HEK293 (cell line): ENCODE measurements around the gene GFOD1.

Source experiments
- CTCF ChIA-PET: fragments of 350-600 bp; formaldehyde crosslinking; extraction: SDS; loops from one replicate; lab custom pipeline; 2021; ENCODE audit warnings: antibody characterized with exemption; lab: Yijun Ruan, JAX
- POLR2A ChIA-PET: fragments of 300-600 bp; formaldehyde crosslinking; extraction: SDS; loops from one replicate; lab custom pipeline; 2020; ENCODE audit warnings: antibody characterized with exemption, inconsistent platforms; lab: Yijun Ruan, JAX
- H3K27ac ChIP-seq: fragments of 200-500 bp; sonication (Bioruptor generic); 2 replicates; pipeline ENCODE4 v1.5.1; 2014; ENCODE audit warnings: low read depth, low read length, control low read depth, inconsistent platforms; ENCODE audit errors: extremely low read depth
- H3K36me3 ChIP-seq, 2 experiments: fragments of 200-500 bp in 1 of 2; sonication (Bioruptor generic) in 1 of 2; 1 replicate in 1 of 2; 2 replicates in 1 of 2; pipeline ENCODE4 v1.5.1; 2014 to 2017; ENCODE audit warnings: inconsistent platforms in 2 of 2, low read length in 2 of 2; ENCODE audit not compliant: control insufficient read depth in 2 of 2, insufficient read depth in 1 of 2
- H3K4me1 ChIP-seq: fragments of 200-500 bp; sonication (Bioruptor generic); 2 replicates; pipeline ENCODE4 v1.5.1; 2014; ENCODE audit warnings: mild to moderate bottlenecking, low read length, inconsistent platforms; ENCODE audit not compliant: control insufficient read depth, insufficient read depth
- H3K4me3 ChIP-seq: 2 replicates; pipeline ENCODE4 v1.5.1; 2011; ENCODE audit warnings: low read depth, mild to moderate bottlenecking, control low read depth, low read length, moderate library complexity
- H3K9me3 ChIP-seq: fragments of 200-500 bp; sonication (Bioruptor generic); 2 replicates; pipeline ENCODE4 v1.5.1; 2014; ENCODE audit warnings: low read depth, low read length, inconsistent platforms; ENCODE audit not compliant: control insufficient read depth, insufficient read depth
- BCL6B ChIP-seq: fragments of 450-650 bp; formaldehyde crosslinking; IDR thresholded peaks from 2 replicates; pipeline ENCODE4 v1.5.1; 2017; ENCODE audit warnings: missing biosample characterization, missing genetic modification characterization
- EGR2 ChIP-seq: fragments of 450-650 bp; formaldehyde crosslinking; IDR thresholded peaks from 2 replicates; pipeline ENCODE4 v1.5.1; 2016; ENCODE audit warnings: low read depth, missing biosample characterization, missing genetic modification characterization
- GLI4 ChIP-seq: fragments of 450-650 bp; formaldehyde crosslinking; IDR thresholded peaks from 2 replicates; pipeline ENCODE4 v1.5.1; 2016; ENCODE audit warnings: missing biosample characterization, missing genetic modification characterization
- GLIS1 ChIP-seq: fragments of 450-650 bp; formaldehyde crosslinking; IDR thresholded peaks from 2 replicates; pipeline ENCODE4 v1.5.1; 2016; ENCODE audit warnings: missing biosample characterization, missing genetic modification characterization
- OVOL3 ChIP-seq: fragments of 450-650 bp; formaldehyde crosslinking; IDR thresholded peaks from 2 replicates; pipeline ENCODE4 v1.5.1; 2016; ENCODE audit warnings: missing biosample characterization, missing genetic modification characterization
- PBX3 ChIP-seq: sonication (generic); formaldehyde crosslinking; IDR thresholded peaks from 2 replicates; pipeline ENCODE4 v1.8.1; 2022; ENCODE audit warnings: mild to moderate bottlenecking, moderate library complexity, missing genetic modification reagents
- SP3 ChIP-seq: fragments of 450-650 bp; formaldehyde crosslinking; IDR thresholded peaks from 2 replicates; pipeline ENCODE4 v1.5.1; 2016; ENCODE audit warnings: missing biosample characterization, missing genetic modification characterization
- ZFHX2 ChIP-seq: fragments of 450-650 bp; formaldehyde crosslinking; conservative IDR thresholded peaks from 2 replicates; pipeline ENCODE4 v1.5.1; 2016; ENCODE audit warnings: missing biosample characterization, missing genetic modification characterization
- ZNF146 ChIP-seq: fragments of 450-650 bp; formaldehyde crosslinking; IDR thresholded peaks from 2 replicates; pipeline ENCODE4 v1.5.1; 2016; ENCODE audit warnings: missing biosample characterization, missing genetic modification characterization
- ZNF23 ChIP-seq: fragments of 450-650 bp; formaldehyde crosslinking; IDR thresholded peaks from 2 replicates; pipeline ENCODE4 v1.5.1; 2016; ENCODE audit warnings: missing biosample characterization, missing genetic modification characterization, borderline replicate concordance
- ZNF335 ChIP-seq: fragments of 450-650 bp; formaldehyde crosslinking; conservative IDR thresholded peaks from 2 replicates; pipeline ENCODE4 v1.5.1; 2016; ENCODE audit warnings: missing biosample characterization, missing genetic modification characterization
- ZNF416 ChIP-seq: fragments of 450-650 bp; formaldehyde crosslinking; IDR thresholded peaks from 2 replicates; pipeline ENCODE4 v1.5.1; 2016; ENCODE audit warnings: missing biosample characterization, missing genetic modification characterization
- ZNF426 ChIP-seq: fragments of 450-650 bp; formaldehyde crosslinking; IDR thresholded peaks from 2 replicates; pipeline ENCODE4 v1.5.1; 2017; ENCODE audit warnings: missing biosample characterization, missing genetic modification characterization, mild to moderate bottlenecking, inconsistent platforms, moderate library complexity
- ZNF449 ChIP-seq: fragments of 450-650 bp; formaldehyde crosslinking; IDR thresholded peaks from 2 replicates; pipeline ENCODE4 v1.5.1; 2017; ENCODE audit warnings: missing biosample characterization, mild to moderate bottlenecking, missing genetic modification characterization, moderate library complexity
- ZNF596 ChIP-seq: fragments of 450-650 bp; IDR thresholded peaks from 2 replicates; pipeline ENCODE4 v1.5.0; 2018; ENCODE audit warnings: missing biosample characterization, mild to moderate bottlenecking, missing genetic modification characterization, moderate library complexity
- ZNF639 ChIP-seq: fragments of 450-650 bp; formaldehyde crosslinking; IDR thresholded peaks from 2 replicates; pipeline ENCODE4 v1.5.1; 2016; ENCODE audit warnings: missing biosample characterization, missing genetic modification characterization
- ZSCAN23 ChIP-seq: fragments of 450-650 bp; formaldehyde crosslinking; IDR thresholded peaks from 2 replicates; pipeline ENCODE4 v1.5.1; 2016; ENCODE audit warnings: missing biosample characterization, missing genetic modification characterization
- TF ChIP-seq, protein P1 (sequence below): fragments of 450-650 bp; formaldehyde crosslinking; IDR thresholded peaks from 2 replicates; pipeline ENCODE4 v1.5.1; 2016; ENCODE audit warnings: missing biosample characterization, missing genetic modification characterization
- TF ChIP-seq, protein P2 (sequence below): fragments of 450-650 bp; formaldehyde crosslinking; optimal IDR thresholded peaks from 2 replicates; pipeline ENCODE3; 2016; ENCODE audit warnings: missing biosample characterization, mild to moderate bottlenecking, missing genetic modification characterization

Gene GFOD1

DNA sequence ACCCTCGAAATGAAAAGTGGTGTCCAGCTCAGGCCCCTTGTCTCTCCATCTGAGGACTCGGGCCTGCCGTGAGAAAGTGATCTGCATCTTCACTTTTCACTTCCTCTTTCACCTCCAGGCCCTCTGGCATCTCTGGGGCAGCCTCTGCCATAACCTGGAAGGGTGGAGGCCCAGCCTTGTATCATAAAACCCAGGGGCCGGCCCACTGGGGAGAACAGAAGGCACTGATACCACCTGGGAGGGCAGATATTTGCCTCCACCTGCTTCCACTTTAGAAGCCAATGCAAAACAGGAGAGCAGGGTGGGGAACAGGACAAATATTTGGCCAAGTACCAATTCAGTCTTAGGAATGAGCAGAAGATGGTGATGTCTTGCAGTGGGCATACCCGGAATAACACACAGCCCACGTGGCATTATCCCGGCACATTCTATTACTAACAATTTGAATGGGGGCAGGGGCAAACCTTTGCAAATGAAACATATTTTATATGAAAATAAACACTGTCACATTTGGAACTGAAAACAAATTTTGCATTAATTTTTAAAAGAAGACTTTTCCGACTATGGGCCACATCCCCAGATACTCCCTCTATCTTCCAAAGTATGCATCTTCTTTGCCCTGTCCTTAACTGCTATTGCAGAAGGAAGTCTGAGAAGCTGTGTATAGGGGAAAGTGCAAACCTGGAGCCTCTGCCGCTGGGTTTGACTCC lies 89.9 kb downstream of the GFOD1 start (continued):
- TF ChIP-seq, protein P1, sequence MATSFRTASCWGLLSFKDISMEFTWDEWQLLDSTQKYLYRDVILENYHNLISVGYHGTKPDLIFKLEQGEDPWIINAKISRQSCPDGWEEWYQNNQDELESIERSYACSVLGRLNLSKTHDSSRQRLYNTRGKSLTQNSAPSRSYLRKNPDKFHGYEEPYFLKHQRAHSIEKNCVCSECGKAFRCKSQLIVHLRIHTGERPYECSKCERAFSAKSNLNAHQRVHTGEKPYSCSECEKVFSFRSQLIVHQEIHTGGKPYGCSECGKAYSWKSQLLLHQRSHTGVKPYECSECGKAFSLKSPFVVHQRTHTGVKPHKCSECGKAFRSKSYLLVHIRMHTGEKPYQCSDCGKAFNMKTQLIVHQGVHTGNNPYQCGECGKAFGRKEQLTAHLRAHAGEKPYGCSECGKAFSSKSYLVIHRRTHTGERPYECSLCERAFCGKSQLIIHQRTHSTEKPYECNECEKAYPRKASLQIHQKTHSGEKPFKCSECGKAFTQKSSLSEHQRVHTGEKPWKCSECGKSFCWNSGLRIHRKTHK: no peak
- TF ChIP-seq PBX3 (CRISPR knock-in tag): no peak
- TF ChIP-seq ZNF639 (tag by site-specific recombination): no peak
- no peak for TF ChIP-seq GLI4 (tag by site-specific recombination)
- no peak for TF ChIP-seq ZNF146 (tag by site-specific recombination)
- no peak for TF ChIP-seq ZNF426 (tag by site-specific recombination)
- TF ChIP-seq ZNF416: no peak
- TF ChIP-seq ZSCAN23 (tag by site-specific recombination): no peak
- TF ChIP-seq, protein P2, sequence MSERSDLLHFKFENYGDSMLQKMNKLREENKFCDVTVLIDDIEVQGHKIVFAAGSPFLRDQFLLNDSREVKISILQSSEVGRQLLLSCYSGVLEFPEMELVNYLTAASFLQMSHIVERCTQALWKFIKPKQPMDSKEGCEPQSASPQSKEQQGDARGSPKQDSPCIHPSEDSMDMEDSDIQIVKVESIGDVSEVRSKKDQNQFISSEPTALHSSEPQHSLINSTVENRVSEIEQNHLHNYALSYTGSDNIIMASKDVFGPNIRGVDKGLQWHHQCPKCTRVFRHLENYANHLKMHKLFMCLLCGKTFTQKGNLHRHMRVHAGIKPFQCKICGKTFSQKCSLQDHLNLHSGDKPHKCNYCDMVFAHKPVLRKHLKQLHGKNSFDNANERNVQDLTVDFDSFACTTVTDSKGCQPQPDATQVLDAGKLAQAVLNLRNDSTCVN (tag by site-specific recombination): no peak
- no peak for TF ChIP-seq SP3 (tag by site-specific recombination)
- TF ChIP-seq ZNF596 (tag by site-specific recombination): no peak
- no peak for TF ChIP-seq ZNF23
- TF ChIP-seq OVOL3 (tag by site-specific recombination): no peak
- TF ChIP-seq ZNF335 (tag by site-specific recombination): 0 out of 2 replicates have a peak, but pooled peaks have one; percentile 22

GRCh38 chr6:13396241-13396792 lies 91.1 kb downstream of the GFOD1 start:
- ChIA-PET CTCF (interaction anchor here (0.6 to 1.7 kb wide), 4 partner anchors 10 to 179 kb away, joined by 3 to 10 read pairs (median 4); partner anchors contain the start of gene SIRT5), POLR2A (interaction anchor here (1.5 kb wide), 1 partner anchor 178 kb away, joined by 9 read pairs; the partner anchor contains the start of gene SIRT5)
- Histone ChIP-seq H3K4me1 (peaks cover 30% of the 10 kb centered on the region), H3K27ac (peak overlapping the region; percentile 88; the same call in 1 of the 2 replicates), H3K4me3 (no peak overlapping the region)
- TF ChIP-seq BCL6B (tag by site-specific recombination) (no peak), GLIS1 (tag by site-specific recombination) (peak; percentile 55), ZFHX2 (tag by site-specific recombination) (peak; percentile 47), ZNF449 (tag by site-specific recombination) (no peak), EGR2 (tag by site-specific recombination) (0 out of 2 replicates have a peak, but pooled peaks have one; percentile 65)
- TF ChIP-seq, all 188 proteins: peak for 3
- no peaks in the 10 kb centered on the region for H3K9me3 ChIP-seq
- no peaks in the 10 kb centered on the region for H3K36me3 ChIP-seq
